OCI-LY1 (cell line): ENCODE results near the gene AURKB.

Source experiments
- H2AFZ ChIP-seq: fragments of 200-600 bp; sonication (generic), shearing (Covaris generic); 2 replicates; pipeline ENCODE4 v1.6.0; 2014; ENCODE audit warnings: antibody characterized with exemption, mild to moderate bottlenecking, low read length
- H3F3A ChIP-seq: fragments of 200-600 bp; sonication (generic), shearing (Covaris generic); 2 replicates; pipeline ENCODE4 v1.6.0; 2014; ENCODE audit warnings: mild to moderate bottlenecking, antibody characterized with exemption, low read length, moderate library complexity; ENCODE audit not compliant: insufficient read depth
- H3K27ac ChIP-seq: fragments of 200-600 bp; sonication (generic); 2 replicates; pipeline ENCODE4 v1.5.1; 2014; ENCODE audit warnings: low read length, mixed run types, mild to moderate bottlenecking, low read depth; ENCODE audit not compliant: poor library complexity, severe bottlenecking
- H3K27me3 ChIP-seq: fragments of 200-600 bp; sonication (generic); 2 replicates; pipeline ENCODE4 v1.6.0; 2014; ENCODE audit warnings: antibody characterized with exemption, mild to moderate bottlenecking, low read length, moderate library complexity; ENCODE audit not compliant: insufficient read depth
- H3K36me3 ChIP-seq: fragments of 200-600 bp; sonication (generic); 2 replicates; pipeline ENCODE4 v1.6.1; 2014; ENCODE audit warnings: mild to moderate bottlenecking, antibody characterized with exemption, low read length, moderate library complexity, mixed read lengths; ENCODE audit not compliant: insufficient read depth
- H3K4me1 ChIP-seq: fragments of 200-600 bp; sonication (generic); 2 replicates; pipeline ENCODE4 v1.5.1; 2014; ENCODE audit warnings: mild to moderate bottlenecking, low read length, moderate library complexity; ENCODE audit not compliant: insufficient read depth, severe bottlenecking
- H3K4me2 ChIP-seq: fragments of 200-600 bp; sonication (generic), shearing (Covaris generic); 2 replicates; pipeline ENCODE4 v1.6.1; 2014; ENCODE audit warnings: low read length
- H3K4me3 ChIP-seq: fragments of 200-600 bp; sonication (generic); 2 replicates; pipeline ENCODE4 v1.5.1; 2014; ENCODE audit warnings: low read length, low read depth, mild to moderate bottlenecking, mixed read lengths; ENCODE audit not compliant: poor library complexity, severe bottlenecking
- H3K79me2 ChIP-seq: fragments of 200-600 bp; shearing (Covaris generic); 2 replicates; pipeline ENCODE4 v1.6.1; 2016; ENCODE audit warnings: mixed run types, low read length, mixed read lengths; ENCODE audit not compliant: insufficient read depth
- H3K9ac ChIP-seq: fragments of 200-600 bp; sonication (generic), shearing (Covaris generic); 2 replicates; pipeline ENCODE4 v1.6.1; 2014; ENCODE audit warnings: mild to moderate bottlenecking, low read length, mixed read lengths
- H3K9me2 ChIP-seq: fragments of 200-600 bp; sonication (generic), shearing (Covaris generic); 2 replicates; pipeline ENCODE4 v1.6.1; 2014; ENCODE audit warnings: low read depth, mild to moderate bottlenecking, low read length, mixed read lengths
- H3K9me3 ChIP-seq: fragments of 200-600 bp; shearing (Covaris generic); 2 replicates; pipeline ENCODE4 v1.6.1; 2014; ENCODE audit warnings: low read length, mixed read lengths
- H4K20me1 ChIP-seq: fragments of 200-600 bp; sonication (generic), shearing (Covaris generic); 2 replicates; pipeline ENCODE4 v1.6.0; 2016; ENCODE audit warnings: mild to moderate bottlenecking, low read length; ENCODE audit not compliant: insufficient read depth
- CTCF ChIP-seq: fragments of 200-600 bp; sonication (generic), shearing (Covaris generic); IDR thresholded peaks from 2 replicates; pipeline ENCODE4 v1.5.1; 2017; ENCODE audit warnings: mild to moderate bottlenecking, antibody characterized with exemption, low read length, moderate library complexity, mixed read lengths
- EZH2 ChIP-seq: fragments of 200-600 bp; sonication (generic), shearing (Covaris generic); IDR thresholded peaks from 2 replicates; pipeline ENCODE4 v1.8.0; 2017; ENCODE audit warnings: borderline replicate concordance, mixed run types, mild to moderate bottlenecking, antibody characterized with exemption, low read length, moderate library complexity, mixed read lengths

AURKB gene

GRCh38 chr17:8160224-8160577, 50.2 kb downstream of the AURKB start:
- Histone ChIP-seq H3F3A (no peaks in the 10 kb centered on the region), H3K9me2 (no peaks in the 10 kb centered on the region), H3K27ac (no peak overlapping the region), H3K9ac (no peak overlapping the region), H3K4me1 (peaks cover 59% of the 10 kb centered on the region), H3K4me3 (no peak overlapping the region), H3K27me3 (no peaks in the 10 kb centered on the region), H3K4me2 (no peak overlapping the region), H2AFZ (no peak overlapping the region), H3K36me3 (peaks cover 27% of the 10 kb centered on the region), H3K9me3 (no peaks in the 10 kb centered on the region), H3K79me2 (peaks cover 9% of the 10 kb centered on the region; the same call in 1 of the 2 replicates), H4K20me1 (no peaks in the 10 kb centered on the region)
- TF ChIP-seq CTCF: no peak
- no peak for TF ChIP-seq EZH2

GRCh38 chr17:8159459-8160223, 50.7 kb downstream of the AURKB start:
- H3K27ac ChIP-seq: no peak overlapping the region
- H3K9me3 ChIP-seq: no peaks in the 10 kb centered on the region
- no peak overlapping the region for H3K4me2 ChIP-seq
- H3K9me2 ChIP-seq: no peaks in the 10 kb centered on the region
- H3F3A ChIP-seq: no peaks in the 10 kb centered on the region
- H3K36me3 ChIP-seq: peaks cover 27% of the 10 kb centered on the region
- H3K27me3 ChIP-seq: no peaks in the 10 kb centered on the region
- H3K4me1 ChIP-seq: peaks cover 59% of the 10 kb centered on the region
- H2AFZ ChIP-seq: no peak overlapping the region
- H4K20me1 ChIP-seq: no peaks in the 10 kb centered on the region
- no peak overlapping the region for H3K9ac ChIP-seq
- no peak overlapping the region for H3K4me3 ChIP-seq
- H3K79me2 ChIP-seq: peaks cover 9% of the 10 kb centered on the region; the same call in 1 of the 2 replicates
- TF ChIP-seq EZH2: no peak
- TF ChIP-seq CTCF: no peak

GRCh38 chr17:8159032-8159400, 51.4 kb downstream of the AURKB start:
- peaks cover 9% of the 10 kb centered on the region; the same call in 1 of the 2 replicates for H3K79me2 ChIP-seq
- no peaks in the 10 kb centered on the region for H3K9me3 ChIP-seq
- H3F3A ChIP-seq: no peaks in the 10 kb centered on the region
- H3K4me2 ChIP-seq: no peak overlapping the region
- TF ChIP-seq CTCF (no peak), EZH2 (no peak)
- no peak overlapping the region for H3K9ac ChIP-seq
- H3K27ac ChIP-seq: no peak overlapping the region
- H3K4me3 ChIP-seq: no peak overlapping the region
- no peaks in the 10 kb centered on the region for H3K9me2 ChIP-seq
- peaks cover 59% of the 10 kb centered on the region for H3K4me1 ChIP-seq
- no peak overlapping the region for H2AFZ ChIP-seq
- no peaks in the 10 kb centered on the region for H3K27me3 ChIP-seq
- peaks cover 27% of the 10 kb centered on the region for H3K36me3 ChIP-seq
- H4K20me1 ChIP-seq: no peaks in the 10 kb centered on the region
